Cardiac fibroblast (primary cell): Measurements from ENCODE around the gene FAF1.

Experiments used
- DNase-seq, 2 donors: peaks; one replicate each; pipeline versions ENCODE4 v3.0.0 to v3.0.0-alpha.2; 2010; ENCODE audit warnings: low read depth in 2 of 2
- H3K4me3 ChIP-seq, 2 donors: replicated peaks in 1 of 2; 1 replicate in 1 of 2; 2 replicates in 1 of 2; pipeline ENCODE4 v1.5.1; 2011; ENCODE audit warnings: low read depth in 2 of 2, low read length in 2 of 2, mild to moderate bottlenecking in 2 of 2, moderate library complexity in 1 of 2
- TF ChIP-seq, protein P1 (sequence below): IDR thresholded peaks from one replicate; pipeline ENCODE4 v1.5.1; 2011; ENCODE audit warnings: low read depth, mild to moderate bottlenecking, low read length, inconsistent platforms

Gene FAF1

DNA sequence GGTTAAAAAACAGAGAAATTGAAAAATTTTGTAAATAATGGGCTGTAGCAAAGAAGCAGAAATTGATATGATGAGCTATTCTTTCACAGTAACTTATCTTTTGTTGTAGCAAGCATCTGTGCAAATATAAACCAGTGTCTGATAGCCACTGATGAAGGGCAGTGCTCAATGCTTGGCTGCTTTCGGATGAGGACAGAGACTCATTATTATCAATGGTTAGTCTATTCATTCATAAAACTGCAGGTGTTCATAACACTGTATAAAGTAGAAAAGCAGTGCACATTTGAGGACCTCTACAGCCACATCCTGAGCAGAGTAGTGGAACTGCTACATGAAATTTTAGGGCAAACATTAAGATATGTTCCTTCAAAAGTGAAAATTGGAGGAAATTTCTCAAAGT lies 107.2 kb downstream of the FAF1 start:
- H3K4me3 ChIP-seq = no peak overlapping the region
- TF ChIP-seq, protein P1, sequence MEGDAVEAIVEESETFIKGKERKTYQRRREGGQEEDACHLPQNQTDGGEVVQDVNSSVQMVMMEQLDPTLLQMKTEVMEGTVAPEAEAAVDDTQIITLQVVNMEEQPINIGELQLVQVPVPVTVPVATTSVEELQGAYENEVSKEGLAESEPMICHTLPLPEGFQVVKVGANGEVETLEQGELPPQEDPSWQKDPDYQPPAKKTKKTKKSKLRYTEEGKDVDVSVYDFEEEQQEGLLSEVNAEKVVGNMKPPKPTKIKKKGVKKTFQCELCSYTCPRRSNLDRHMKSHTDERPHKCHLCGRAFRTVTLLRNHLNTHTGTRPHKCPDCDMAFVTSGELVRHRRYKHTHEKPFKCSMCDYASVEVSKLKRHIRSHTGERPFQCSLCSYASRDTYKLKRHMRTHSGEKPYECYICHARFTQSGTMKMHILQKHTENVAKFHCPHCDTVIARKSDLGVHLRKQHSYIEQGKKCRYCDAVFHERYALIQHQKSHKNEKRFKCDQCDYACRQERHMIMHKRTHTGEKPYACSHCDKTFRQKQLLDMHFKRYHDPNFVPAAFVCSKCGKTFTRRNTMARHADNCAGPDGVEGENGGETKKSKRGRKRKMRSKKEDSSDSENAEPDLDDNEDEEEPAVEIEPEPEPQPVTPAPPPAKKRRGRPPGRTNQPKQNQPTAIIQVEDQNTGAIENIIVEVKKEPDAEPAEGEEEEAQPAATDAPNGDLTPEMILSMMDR = no peak
- DNase-seq = no peak

DNA sequence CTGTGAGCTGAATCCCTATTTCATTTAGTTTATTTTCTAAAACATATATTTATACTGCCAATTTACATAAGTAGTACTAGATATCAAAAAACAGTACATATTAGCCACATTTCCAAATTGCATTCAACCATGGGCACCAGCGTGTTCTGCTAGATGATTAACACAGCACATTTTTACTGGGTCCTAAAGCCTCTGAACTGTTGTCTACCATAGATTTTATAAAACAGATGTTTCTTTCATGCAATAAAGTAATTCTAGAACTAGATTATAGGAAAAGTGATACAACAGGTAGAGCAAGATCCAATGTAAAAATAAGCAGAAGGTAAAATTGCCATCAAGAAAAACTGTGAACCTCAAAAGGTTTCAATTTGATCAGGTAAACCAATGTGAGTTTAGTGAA lies 108.6 kb downstream of the FAF1 start:
- H3K4me3 ChIP-seq = no peak overlapping the region
- no peak for DNase-seq
- TF ChIP-seq, protein P1 = no peak

DNA sequence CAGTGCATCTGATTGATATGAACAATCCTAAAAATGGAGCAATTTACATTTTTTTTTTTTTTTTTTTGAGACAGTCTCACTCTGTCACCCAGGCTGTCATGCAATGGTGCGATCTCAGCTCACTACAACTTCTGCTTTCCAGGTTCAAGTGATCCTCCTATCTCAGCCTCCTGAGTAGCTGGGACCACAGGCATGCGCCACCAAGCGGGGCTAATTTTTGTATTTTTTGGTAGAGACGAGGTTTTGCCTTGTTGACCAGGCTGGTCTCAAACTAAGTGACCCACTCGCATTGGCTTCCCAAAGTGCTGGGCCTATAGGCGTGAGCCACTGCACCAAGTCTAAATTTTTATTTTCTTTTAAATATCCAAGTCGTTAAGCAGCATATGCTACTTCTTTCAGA lies 109.0 kb downstream of the FAF1 start:
- TF ChIP-seq, protein P1 = no peak
- H3K4me3 ChIP-seq = no peak overlapping the region
- DNase-seq = no peak

DNA sequence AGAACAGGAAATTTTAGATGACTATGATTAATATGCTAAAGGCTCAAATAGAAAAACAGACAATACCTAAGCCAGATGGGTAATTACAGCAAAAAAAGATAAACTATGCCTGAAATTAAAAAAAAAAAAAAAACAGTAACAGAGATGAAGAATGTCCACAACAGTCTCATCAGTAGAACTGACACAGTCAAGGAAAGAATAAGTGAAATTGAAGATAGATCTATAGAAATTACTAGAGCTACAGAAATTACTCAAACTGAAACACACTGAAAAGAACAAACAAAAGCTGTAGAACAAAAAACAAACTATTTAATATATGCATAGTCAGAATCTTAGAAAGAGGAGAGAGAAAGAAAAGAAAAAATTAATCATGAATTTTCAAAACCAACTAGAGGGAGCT lies 112.8 kb downstream of the FAF1 start:
- DNase-seq = no peak
- TF ChIP-seq, protein P1 = no peak
- no peak overlapping the region for H3K4me3 ChIP-seq

DNA sequence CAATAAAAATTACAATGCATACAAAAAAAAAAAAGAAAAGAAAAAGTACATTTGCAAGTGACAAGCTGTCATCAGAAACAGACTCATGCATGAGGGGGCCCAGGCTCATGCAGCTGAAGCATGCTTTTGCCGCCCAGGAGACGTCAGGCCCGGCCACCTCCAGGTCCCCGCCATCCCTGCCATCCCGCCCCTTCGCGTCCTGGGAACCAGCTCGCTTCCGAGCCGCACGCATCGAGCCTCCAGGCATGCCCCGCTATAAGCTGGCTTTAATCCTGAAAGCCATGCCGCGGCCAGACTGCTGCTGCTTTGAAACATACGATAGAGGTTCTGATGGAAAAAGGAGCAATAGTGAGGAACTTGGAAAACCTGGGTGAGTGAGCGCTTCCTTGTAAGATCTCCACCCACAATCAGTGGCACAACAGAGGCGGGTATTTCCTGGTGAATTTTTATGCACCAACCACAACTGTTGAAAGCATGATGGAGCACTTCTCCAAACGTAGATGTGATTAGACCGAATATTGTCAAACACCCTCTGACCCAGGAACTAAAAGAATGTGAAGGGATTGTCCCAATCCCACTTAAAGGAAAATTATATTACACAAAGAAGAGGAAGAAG lies 113.7 kb downstream of the FAF1 start:
- DNase-seq = no peak
- TF ChIP-seq, protein P1 = no peak

DNA sequence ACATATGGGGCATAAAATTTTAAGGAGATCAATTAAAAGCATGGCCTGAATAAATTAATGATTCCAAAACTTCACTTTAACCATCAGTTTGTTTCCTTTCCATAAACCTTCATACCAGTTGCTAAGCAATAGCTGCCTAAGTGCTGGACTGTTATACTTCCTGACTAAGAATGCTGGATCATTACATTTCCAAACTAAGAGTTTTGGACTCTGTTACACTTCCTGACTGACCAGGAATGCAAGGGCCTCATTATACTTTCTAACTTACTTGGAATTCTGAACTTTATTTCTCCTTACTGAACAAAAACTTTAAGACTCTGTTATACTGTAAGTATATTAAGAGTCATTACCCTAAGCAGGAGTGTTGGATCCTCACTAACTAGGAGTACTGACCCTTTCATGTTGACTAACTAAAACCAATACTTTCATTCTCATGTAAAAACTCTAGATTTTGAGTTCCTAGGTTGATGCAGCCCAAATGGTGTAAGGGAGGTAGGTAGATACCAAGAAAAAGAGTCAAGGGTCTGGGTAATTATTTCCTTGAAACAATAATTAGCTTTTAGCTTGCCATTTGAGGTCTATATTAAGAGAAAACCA lies 118.2 kb downstream of the FAF1 start:
- no peak overlapping the region for H3K4me3 ChIP-seq
- TF ChIP-seq, protein P1 = no peak
- DNase-seq = peak; percentile 46 to 81

More for the DNA sequence above, 113.7 kb downstream of the FAF1 start:
- H3K4me3 ChIP-seq = no peak overlapping the region
